ENCODE results near the gene NPY4R2.
"Not testable (repeated sequence)": the region's sequence is repeated elsewhere in the genome, so short reads cannot be mapped to it uniquely, and the experiment has no call there.

NPY4R2 gene

GRCh38 chr10:47897813-47898212 is 20.6 kb upstream of the NPY4R2 start:
- H2AFZ ChIP-seq (ENCODE audit: low read length, unreplicated experiment); H3K79me2 ChIP-seq (ENCODE audit: control insufficient read depth, insufficient read depth, low read length, unreplicated experiment); H3K4me3 ChIP-seq (ENCODE audit: low read depth, low read length); H3K4me1 ChIP-seq (ENCODE audit: control insufficient read depth, insufficient read depth, low read length, unreplicated experiment); H3K27me3 ChIP-seq (ENCODE audit: insufficient read depth, low read length); H3K36me3 ChIP-seq (ENCODE audit: insufficient read depth, low read length); H3K27ac ChIP-seq (ENCODE audit: low read depth, low read length): not testable (repeated sequence)

- not testable (repeated sequence) for H3K36me3 ChIP-seq (ENCODE audit: insufficient read depth, low read length); H3K27ac ChIP-seq (ENCODE audit: low read depth, low read length); H3K27me3 ChIP-seq (ENCODE audit: insufficient read depth, low read length); H2AFZ ChIP-seq (ENCODE audit: low read length, unreplicated experiment); H3K79me2 ChIP-seq (ENCODE audit: control insufficient read depth, insufficient read depth, low read length, unreplicated experiment); H3K4me3 ChIP-seq (ENCODE audit: low read depth, low read length); H3K4me1 ChIP-seq (ENCODE audit: control insufficient read depth, insufficient read depth, low read length, unreplicated experiment)
These were observed 9.1 kb upstream of the NPY4R2 start for GRCh38 chr10:47909333-47909732.

GRCh38 chr10:47910486-47910885 is 8.0 kb upstream of the NPY4R2 start:
- not testable (repeated sequence) for H2AFZ ChIP-seq (ENCODE audit: low read length, unreplicated experiment); H3K27ac ChIP-seq (ENCODE audit: low read depth, low read length); H3K36me3 ChIP-seq (ENCODE audit: insufficient read depth, low read length); H3K27me3 ChIP-seq (ENCODE audit: insufficient read depth, low read length); H3K4me1 ChIP-seq (ENCODE audit: control insufficient read depth, insufficient read depth, low read length, unreplicated experiment); H3K4me3 ChIP-seq (ENCODE audit: low read depth, low read length); H3K79me2 ChIP-seq (ENCODE audit: control insufficient read depth, insufficient read depth, low read length, unreplicated experiment)

- not testable (repeated sequence) for H3K4me3 ChIP-seq (ENCODE audit: low read depth, low read length); H3K79me2 ChIP-seq (ENCODE audit: control insufficient read depth, insufficient read depth, low read length, unreplicated experiment); H3K4me1 ChIP-seq (ENCODE audit: control insufficient read depth, insufficient read depth, low read length, unreplicated experiment); H3K27ac ChIP-seq (ENCODE audit: low read depth, low read length); H3K36me3 ChIP-seq (ENCODE audit: insufficient read depth, low read length); H3K27me3 ChIP-seq (ENCODE audit: insufficient read depth, low read length); H2AFZ ChIP-seq (ENCODE audit: low read length, unreplicated experiment)
These were observed 4.4 kb upstream of the NPY4R2 start for GRCh38 chr10:47914052-47914451.

- H2AFZ ChIP-seq (ENCODE audit: low read length, unreplicated experiment); H3K4me3 ChIP-seq (ENCODE audit: low read depth, low read length); H3K79me2 ChIP-seq (ENCODE audit: control insufficient read depth, insufficient read depth, low read length, unreplicated experiment); H3K4me1 ChIP-seq (ENCODE audit: control insufficient read depth, insufficient read depth, low read length, unreplicated experiment); H3K36me3 ChIP-seq (ENCODE audit: insufficient read depth, low read length); H3K27ac ChIP-seq (ENCODE audit: low read depth, low read length); H3K27me3 ChIP-seq (ENCODE audit: insufficient read depth, low read length): not testable (repeated sequence)
These were observed 2.5 kb upstream of the NPY4R2 start for GRCh38 chr10:47915849-47916548.

GRCh38 chr10:47920610-47921009 is 2.1 kb downstream of the NPY4R2 start:
- not testable (repeated sequence) for H3K36me3 ChIP-seq (ENCODE audit: insufficient read depth, low read length); H3K4me1 ChIP-seq (ENCODE audit: control insufficient read depth, insufficient read depth, low read length, unreplicated experiment); H3K27ac ChIP-seq (ENCODE audit: low read depth, low read length)

GRCh38 chr10:47922503-47922902 is 4.0 kb downstream of the NPY4R2 start:
- not testable (repeated sequence) for H3K27ac ChIP-seq (ENCODE audit: low read depth, low read length); H3K4me3 ChIP-seq (ENCODE audit: low read depth, low read length); H3K36me3 ChIP-seq (ENCODE audit: insufficient read depth, low read length); H3K79me2 ChIP-seq (ENCODE audit: control insufficient read depth, insufficient read depth, low read length, unreplicated experiment); H2AFZ ChIP-seq (ENCODE audit: low read length, unreplicated experiment); H3K4me1 ChIP-seq (ENCODE audit: control insufficient read depth, insufficient read depth, low read length, unreplicated experiment); H3K27me3 ChIP-seq (ENCODE audit: insufficient read depth, low read length)

More at GRCh38 chr10:47920610-47921009, 2.1 kb downstream of the NPY4R2 start:
- not testable (repeated sequence) for H3K4me3 ChIP-seq (ENCODE audit: low read depth, low read length); H3K27me3 ChIP-seq (ENCODE audit: insufficient read depth, low read length); H2AFZ ChIP-seq (ENCODE audit: low read length, unreplicated experiment); H3K79me2 ChIP-seq (ENCODE audit: control insufficient read depth, insufficient read depth, low read length, unreplicated experiment)

- not testable (repeated sequence) for H3K4me3 ChIP-seq (ENCODE audit: low read depth, low read length); H3K4me1 ChIP-seq (ENCODE audit: control insufficient read depth, insufficient read depth, low read length, unreplicated experiment); H3K79me2 ChIP-seq (ENCODE audit: control insufficient read depth, insufficient read depth, low read length, unreplicated experiment); H3K27ac ChIP-seq (ENCODE audit: low read depth, low read length); H3K36me3 ChIP-seq (ENCODE audit: insufficient read depth, low read length); H3K27me3 ChIP-seq (ENCODE audit: insufficient read depth, low read length); H2AFZ ChIP-seq (ENCODE audit: low read length, unreplicated experiment)
These were observed 6.2 kb downstream of the NPY4R2 start for GRCh38 chr10:47924628-47925027.

- H3K36me3 ChIP-seq (ENCODE audit: insufficient read depth, low read length); H3K27ac ChIP-seq (ENCODE audit: low read depth, low read length); H3K79me2 ChIP-seq (ENCODE audit: control insufficient read depth, insufficient read depth, low read length, unreplicated experiment); H3K4me1 ChIP-seq (ENCODE audit: control insufficient read depth, insufficient read depth, low read length, unreplicated experiment); H2AFZ ChIP-seq (ENCODE audit: low read length, unreplicated experiment); H3K27me3 ChIP-seq (ENCODE audit: insufficient read depth, low read length); H3K4me3 ChIP-seq (ENCODE audit: low read depth, low read length): not testable (repeated sequence)
These were observed 8.9 kb downstream of the NPY4R2 start for GRCh38 chr10:47927147-47927916.

- H3K79me2 ChIP-seq (ENCODE audit: control insufficient read depth, insufficient read depth, low read length, unreplicated experiment); H3K27ac ChIP-seq (ENCODE audit: low read depth, low read length); H2AFZ ChIP-seq (ENCODE audit: low read length, unreplicated experiment); H3K36me3 ChIP-seq (ENCODE audit: insufficient read depth, low read length); H3K4me1 ChIP-seq (ENCODE audit: control insufficient read depth, insufficient read depth, low read length, unreplicated experiment); H3K4me3 ChIP-seq (ENCODE audit: low read depth, low read length); H3K27me3 ChIP-seq (ENCODE audit: insufficient read depth, low read length): not testable (repeated sequence)
These were observed 9.8 kb downstream of the NPY4R2 start for GRCh38 chr10:47928225-47928624.

GRCh38 chr10:47932824-47933223 is 14.4 kb downstream of the NPY4R2 start:
- not testable (repeated sequence) for H3K4me1 ChIP-seq (ENCODE audit: control insufficient read depth, insufficient read depth, low read length, unreplicated experiment); H3K79me2 ChIP-seq (ENCODE audit: control insufficient read depth, insufficient read depth, low read length, unreplicated experiment); H3K36me3 ChIP-seq (ENCODE audit: insufficient read depth, low read length); H3K27ac ChIP-seq (ENCODE audit: low read depth, low read length); H3K4me3 ChIP-seq (ENCODE audit: low read depth, low read length); H3K27me3 ChIP-seq (ENCODE audit: insufficient read depth, low read length); H2AFZ ChIP-seq (ENCODE audit: low read length, unreplicated experiment)

Data from ACC112 (cell line).